Stomach (tissue), 19 donors: ENCODE measurements around the gene SVIP. TPM values are rescaled to one million over a fixed set of nuclear protein-coding genes. Genes with fewer than 3 reads are reported as not detected.
A peak's percentile ranks its signal among the peaks of the same experiment; 100 is the strongest.

Source experiments
- DNase-seq, 2 donors: peaks; one replicate each; pipeline versions ENCODE4 v3.0.0 to v3.0.0-alpha.2; 2013 to 2019
- H3K27ac ChIP-seq, 5 donors: fragments of 200-600 bp in 4 of 5; sonication (generic) in 4 of 5; one replicate each; pipeline ENCODE4 v1.5.1; 2013 to 2019; ENCODE audit warnings: mild to moderate bottlenecking in 1 of 5, moderate library complexity in 1 of 5
- H3K27me3 ChIP-seq, 3 donors: fragments of 200-600 bp; sonication (generic); one replicate each; pipeline ENCODE4 v1.5.1; 2017 to 2019; ENCODE audit warnings: mixed run types in 1 of 3
- H3K36me3 ChIP-seq, 4 donors: fragments of 200-600 bp; sonication (generic); 1 replicate in 3 of 4; 2 replicates in 1 of 4; pipeline ENCODE4 v1.5.1; 2016 to 2019
- H3K4me1 ChIP-seq, 4 donors: fragments of 200-600 bp; sonication (generic); one replicate each; pipeline ENCODE4 v1.5.1; 2016 to 2019
- H3K4me3 ChIP-seq, 4 donors: fragments of 200-600 bp; sonication (generic) in 3 of 4; one replicate each; pipeline ENCODE4 v1.5.1; 2016 to 2019; ENCODE audit warnings: mild to moderate bottlenecking in 1 of 4
- H3K9me3 ChIP-seq, 4 donors: fragments of 200-600 bp; sonication (generic); one replicate each; pipeline ENCODE4 v1.5.1; 2016 to 2019
- CTCF ChIP-seq, 7 experiments: fragments of 450-650 bp in 4 of 7; fragments of 200-600 bp in 3 of 7; sonication (generic) in 3 of 7; IDR thresholded peaks; one replicate each; pipeline ENCODE4 v1.5.1; 2016 to 2019; ENCODE audit warnings: antibody characterized with exemption in 7 of 7, control low read depth in 2 of 7, mild to moderate bottlenecking in 1 of 7
- EP300 ChIP-seq: sonication (generic); formaldehyde crosslinking; IDR thresholded peaks from one replicate; pipeline ENCODE4 v1.6.1; 2017; ENCODE audit warnings: antibody characterized with exemption
- POLR2A ChIP-seq, 4 donors: fragments of 450-650 bp; IDR thresholded peaks; one replicate each; pipeline ENCODE4 v1.6.1; 2016; ENCODE audit warnings: antibody characterized with exemption in 4 of 4, control low read depth in 2 of 4, mild to moderate bottlenecking in 1 of 4, moderate library complexity in 1 of 4
- POLR2AphosphoS5 ChIP-seq, 3 donors: sonication (generic); formaldehyde crosslinking; IDR thresholded peaks; one replicate each; pipeline ENCODE4 v1.6.1; 2016; ENCODE audit warnings: antibody characterized with exemption in 3 of 3
- WGBS, 5 donors: extraction: QIAGEN DNeasy Blood & Tissue Kit in 3 of 5; methylation state at CpG; one replicate each; pipeline versions ENCODE4 v1.1.5 to v1.1.7; 2013 to 2018; 5-methylcytosine and 5-hydroxymethylcytosine counted together
- intact Hi-C: fragments of 100-400 bp; cut with DNase I; formaldehyde crosslinking; loops from one replicate; pipeline ENCODE4 v1.15.1; 2023; ENCODE audit warnings: low total_unique reads
- long read RNA-seq, 10 donors: transcript quantifications; one replicate each; lab custom pipeline, GENCODE V29; 2026
- polyA plus RNA-seq, 3 donors: library from polyadenylated mRNA; stranded (reverse); fragments of 200-250 nt; gene quantifications; one replicate each; pipeline ENCODE4 v1.2.3, GENCODE V29; 2013
- total RNA-seq, 5 donors: library from RNA; depleted of rRNA; stranded (reverse); fragments of >200 nt; gene quantifications; one replicate each; pipeline versions ENCODE4 v1.1.0 to v1.2.3, GENCODE V29; 2014 to 2016
- donor health status: healthy with polysubstance abuse.
- donor health status: Bipolar disorder and iron deficiency.
- donor health status: healthy.

SVIP gene, protein sequence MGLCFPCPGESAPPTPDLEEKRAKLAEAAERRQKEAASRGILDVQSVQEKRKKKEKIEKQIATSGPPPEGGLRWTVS
- total RNA-seq (10 to 100 TPM in 2 of 5 donors, 1 to 10 TPM in 3; 3.5 to 34.3 (median 8.9) TPM), polyA plus RNA-seq (10 to 100 TPM; 10.7 to 20.6 (median 17.7) TPM)
- long read RNA-seq, donor 1, full-length matches to known transcripts = 11 of 11 reads
- long read RNA-seq, donor 1, partial matches to known transcripts = 0 of 11 reads
- long read RNA-seq, donor 1, other reads (novel, unspliced or antisense) = 0 of 11 reads
- long read RNA-seq, donor 2, full-length matches to known transcripts = 24 of 24 reads
- long read RNA-seq, donor 2, partial matches to known transcripts = 0 of 24 reads
- long read RNA-seq, donor 2, other reads (novel, unspliced or antisense) = 0 of 24 reads
- long read RNA-seq, donor 3, full-length matches to known transcripts = 11 of 11 reads
- long read RNA-seq, donor 3, partial matches to known transcripts = 0 of 11 reads
- long read RNA-seq, donor 3, other reads (novel, unspliced or antisense) = 0 of 11 reads
- long read RNA-seq, donor 4, full-length matches to known transcripts = 1 of 1 reads
- long read RNA-seq, donor 4, partial matches to known transcripts = 0 of 1 reads
- long read RNA-seq, donor 4, other reads (novel, unspliced or antisense) = 0 of 1 reads
- long read RNA-seq, donor 5, full-length matches to known transcripts = 14 of 14 reads
- long read RNA-seq, donor 5, partial matches to known transcripts = 0 of 14 reads
- long read RNA-seq, donor 5, other reads (novel, unspliced or antisense) = 0 of 14 reads
- long read RNA-seq, donor 6, full-length matches to known transcripts = 54 of 54 reads
- long read RNA-seq, donor 6, partial matches to known transcripts = 0 of 54 reads
- long read RNA-seq, donor 6, other reads (novel, unspliced or antisense) = 0 of 54 reads
- long read RNA-seq, donor 7, full-length matches to known transcripts = 17 of 17 reads
- long read RNA-seq, donor 7, partial matches to known transcripts = 0 of 17 reads
- long read RNA-seq, donor 7, other reads (novel, unspliced or antisense) = 0 of 17 reads
- long read RNA-seq, donor 8, full-length matches to known transcripts = 19 of 19 reads
- long read RNA-seq, donor 8, partial matches to known transcripts = 0 of 19 reads
- long read RNA-seq, donor 8, other reads (novel, unspliced or antisense) = 0 of 19 reads
- long read RNA-seq, donor 9, full-length matches to known transcripts = 17 of 17 reads
- long read RNA-seq, donor 9, partial matches to known transcripts = 0 of 17 reads
- long read RNA-seq, donor 9, other reads (novel, unspliced or antisense) = 0 of 17 reads
- long read RNA-seq, donor 10, full-length matches to known transcripts = 12 of 12 reads
- long read RNA-seq, donor 10, partial matches to known transcripts = 0 of 12 reads
- long read RNA-seq, donor 10, other reads (novel, unspliced or antisense) = 0 of 12 reads

DNA sequence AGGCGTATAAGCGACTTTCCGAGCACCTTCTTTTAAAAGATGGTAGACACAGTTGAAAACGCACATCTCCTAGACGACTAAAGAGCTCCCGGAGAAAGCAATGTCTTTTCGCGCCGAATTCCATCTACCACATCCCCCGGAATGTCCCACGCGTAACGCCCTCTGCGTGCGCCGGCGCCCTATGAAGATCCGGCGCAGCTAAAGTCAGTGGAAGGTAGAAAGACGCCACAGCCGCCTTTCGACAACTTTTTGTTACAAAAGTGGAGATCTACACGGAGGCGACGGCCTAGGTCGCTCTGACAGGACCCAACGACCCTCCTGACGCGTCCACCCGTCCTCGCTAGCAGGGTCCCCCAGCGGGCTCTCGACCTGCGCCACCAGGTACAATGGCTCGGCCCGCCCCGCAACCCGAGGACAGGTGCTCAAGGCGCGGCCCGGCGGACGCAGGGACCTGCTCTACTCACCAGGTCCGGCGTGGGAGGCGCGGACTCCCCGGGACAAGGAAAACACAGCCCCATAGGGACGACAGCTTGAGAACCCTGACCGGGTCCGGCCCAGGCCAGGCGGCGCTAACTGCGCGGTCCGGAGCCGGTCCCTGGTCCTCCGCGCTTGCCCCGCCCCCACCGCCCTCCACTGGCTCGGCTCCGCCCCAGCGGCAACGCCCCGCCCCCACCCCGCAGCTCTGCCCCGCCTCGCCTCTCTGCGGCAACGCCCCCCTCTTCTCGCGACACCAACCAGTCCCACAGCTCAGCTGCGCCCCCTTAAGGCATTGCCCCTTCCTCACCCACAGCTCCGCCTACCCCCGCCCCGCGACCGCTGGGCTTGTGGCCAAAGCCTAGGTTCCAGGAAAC lies at the start of gene SVIP:
Gene SVIP, minus strand, starts transcription at position 571 of the 851 bp plus-strand sequence. Its CDS starts 53 bp downstream, at position 518.
- 0 to 1% (median 1%) methylated on average over 47 to 79 of the region's 79 CpGs for WGBS, 5 donors
- H3K27me3 ChIP-seq = no peaks in the 10 kb centered on the region
- intact Hi-C loops = no loop called here
- H3K36me3 ChIP-seq = peaks cover 0 to 28% (median 25%) of the 10 kb centered on the region in 4 donors
- peak; percentile 98 for DNase-seq
- peak within 1 kb of the TSS; percentile 85 to 100 (median 94) for H3K27ac ChIP-seq
- TF ChIP-seq CTCF (IDR thresholded peaks at IDR 0.05) = peak in 5 of 7 experiments; percentile 44 to 70 (median 67)
- no peak for TF ChIP-seq EP300
- TF ChIP-seq POLR2A (IDR thresholded peaks at IDR 0.05) = no peak
- TF ChIP-seq POLR2AphosphoS5 (IDR thresholded peaks at IDR 0.05) = peak; percentile 36 to 91 (median 80)
- peak within 1 kb of the TSS; percentile 69 to 96 (median 82) for H3K4me3 ChIP-seq
- H3K4me1 ChIP-seq = peaks cover 8 to 26% (median 16%) of the 10 kb centered on the region in 4 donors
- H3K9me3 ChIP-seq = no peaks in the 10 kb centered on the region

GRCh38 chr11:22878604-22879003 lies 49.0 kb upstream of the SVIP start:
- Histone ChIP-seq H3K36me3 (no peaks in the 10 kb centered on the region), H3K27ac (no peak overlapping the region), H3K9me3 (no peaks in the 10 kb centered on the region), H3K27me3 (no peaks in the 10 kb centered on the region), H3K4me3 (no peak overlapping the region), H3K4me1 (no peaks in the 10 kb centered on the region)
- TF ChIP-seq POLR2A (IDR thresholded peaks at IDR 0.05) (no peak), CTCF (IDR thresholded peaks at IDR 0.05) (no peak), POLR2AphosphoS5 (IDR thresholded peaks at IDR 0.05) (no peak), EP300 (no peak)
- intact Hi-C loops = no loop called here
- DNase-seq = no peak

DNA sequence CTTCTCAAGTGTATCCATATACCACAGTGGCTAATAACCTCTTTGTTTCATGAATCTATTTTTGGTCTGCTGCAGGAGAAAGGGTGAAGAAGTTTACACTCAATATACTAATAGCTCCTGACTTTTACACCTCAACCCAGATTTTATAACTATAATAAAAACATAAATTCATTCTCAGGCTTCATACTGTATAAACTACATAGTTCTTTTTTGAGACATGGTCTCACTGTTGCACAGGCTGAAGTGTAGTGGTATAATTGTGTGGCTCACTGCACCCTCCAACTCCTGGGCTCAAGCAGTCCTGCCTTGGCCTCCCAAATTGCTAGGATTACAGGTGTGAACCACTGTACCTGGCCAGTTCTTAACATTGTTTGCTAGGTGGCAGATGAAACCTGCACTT lies 48.4 kb upstream of the SVIP start:
- Histone ChIP-seq H3K9me3 (no peaks in the 10 kb centered on the region), H3K36me3 (no peaks in the 10 kb centered on the region), H3K27me3 (no peaks in the 10 kb centered on the region), H3K4me1 (no peaks in the 10 kb centered on the region), H3K27ac (no peak overlapping the region), H3K4me3 (no peak overlapping the region)
- TF ChIP-seq EP300 = no peak
- TF ChIP-seq POLR2A (IDR thresholded peaks at IDR 0.05) = no peak
- no peak for TF ChIP-seq CTCF (IDR thresholded peaks at IDR 0.05)
- TF ChIP-seq POLR2AphosphoS5 (IDR thresholded peaks at IDR 0.05) = no peak
- DNase-seq = no peak
- intact Hi-C loops = no loop called here
